ENCODE results near the gene SLC38A1. TPM values are rescaled to one million over a fixed set of nuclear protein-coding genes. Genes with fewer than 3 reads are reported as not detected.

SLC38A1 gene
- polyA plus RNA-seq, 2 of the 4 experiments (the other 2 are of a cell fraction), result 62.7 to 231 TPM

- POLR2A ChIA-PET, result no interaction called here
- DNase-seq (ENCODE audit: low read depth in 1 of 2, low spot score in 1 of 2), result no peak
These were observed 87.4 kb downstream of the SLC38A1 start for GRCh38 chr12:46181465-46181864.

GRCh38 chr12:46179693-46180452, 89.0 kb downstream of the SLC38A1 start:
- WGBS (ENCODE audit: missing lambda C conversion rate), result 76% methylated on average over 7 of the region's 7 CpGs
- Histone ChIP-seq H3K9me3 (no peaks in the 10 kb centered on the region), H3K4me2 (no peak overlapping the region), H3K4me1 (no peaks in the 10 kb centered on the region), H3K27ac (no peak overlapping the region), H3K4me3 (no peak overlapping the region)
- TF ChIP-seq POLR2AphosphoS2 (conservative IDR thresholded peaks at IDR 0.05; ENCODE audit: low read length) (no peak), FOXS1 (CRISPR knock-in tag; IDR thresholded peaks at IDR 0.05) (no peak), EHF (CRISPR knock-in tag; IDR thresholded peaks at IDR 0.05) (no peak), KDM1A (IDR thresholded peaks at IDR 0.05; ENCODE audit: low read depth) (no peak), HOXB5 (CRISPR knock-in tag; IDR thresholded peaks at IDR 0.05) (no peak), EP300 (IDR thresholded peaks at IDR 0.05) (no peak), MYC (IDR thresholded peaks at IDR 0.05; ENCODE audit: borderline replicate concordance, low read length) (no peak), FOSL2 (IDR thresholded peaks at IDR 0.05) (no peak), FOSL2 (CRISPR knock-in tag; IDR thresholded peaks at IDR 0.05) (no peak), HOXB13 (CRISPR knock-in tag; IDR thresholded peaks at IDR 0.05; ENCODE audit: low read depth) (no peak)
- ATAC-seq (peak in 1 of 2 experiments; percentile 26; a peak in 2 of 6 replicates), FAIRE-seq (peak; percentile 18), DNase-seq (ENCODE audit: low read depth in 1 of 2, low spot score in 1 of 2) (no peak)
- ChIA-PET POLR2A (no interaction called here), CTCF (no interaction called here)

More at GRCh38 chr12:46181465-46181864, 87.4 kb downstream of the SLC38A1 start:
- Histone ChIP-seq H3K9me3 (no peaks in the 10 kb centered on the region), H3K4me3 (no peak overlapping the region), H3K4me2 (no peak overlapping the region), H3K27ac (no peak overlapping the region), H3K4me1 (no peaks in the 10 kb centered on the region)
- WGBS (ENCODE audit: missing lambda C conversion rate), result 100% methylated on average over 1 of the region's 1 CpG
- no peak for TF ChIP-seq CBX8 (IDR thresholded peaks at IDR 0.05)
- TF ChIP-seq ESRRA (IDR thresholded peaks at IDR 0.05; ENCODE audit: borderline replicate concordance, low read length), result no peak
- TF ChIP-seq FOSL2 (IDR thresholded peaks at IDR 0.05), result no peak
- no peak for TF ChIP-seq FOSL2 (CRISPR knock-in tag; IDR thresholded peaks at IDR 0.05)
- no peak for TF ChIP-seq RARB (CRISPR knock-in tag; IDR thresholded peaks at IDR 0.05)
- TF ChIP-seq CBX2 (IDR thresholded peaks at IDR 0.05; ENCODE audit: borderline replicate concordance, low read depth), result no peak
- CTCF ChIA-PET, result interaction anchor here (0.6 to 1.0 kb wide), 2 partner anchors 56 to 518 kb away, joined by 4 to 6 read pairs; no protein-coding TSS in a partner anchor
- ATAC-seq, result no peak
- FAIRE-seq, result no peak

- DNase-seq (ENCODE audit: low read depth in 1 of 2, low spot score in 1 of 2) (no peak), ATAC-seq (peak in 1 of 2 experiments; percentile 16; a peak in 1 of 6 replicates), FAIRE-seq (no peak)
- H3K9me3 ChIP-seq, result no peaks in the 10 kb centered on the region
- H3K4me1 ChIP-seq, result no peaks in the 10 kb centered on the region
- no peak overlapping the region for H3K27ac ChIP-seq
- ChIA-PET CTCF (interaction anchor here (0.5 kb wide), 1 partner anchor 118 kb away, joined by 3 read pairs; no protein-coding TSS in a partner anchor), POLR2A (no interaction called here)
- no peak for TF ChIP-seq NR3C1 (IDR thresholded peaks at IDR 0.05)
- no peak for TF ChIP-seq HOXB13 (CRISPR knock-in tag; IDR thresholded peaks at IDR 0.05; ENCODE audit: low read depth)
- no peak for TF ChIP-seq ZC3H11A (IDR thresholded peaks at IDR 0.05)
- TF ChIP-seq CBX2 (IDR thresholded peaks at IDR 0.05; ENCODE audit: borderline replicate concordance, low read depth), result no peak
- TF ChIP-seq ZFP36 (IDR thresholded peaks at IDR 0.05; ENCODE audit: borderline replicate concordance, partially characterized antibody), result no peak
- no peak for TF ChIP-seq NPAS2 (CRISPR knock-in tag; IDR thresholded peaks at IDR 0.05; ENCODE audit: borderline replicate concordance)
- TF ChIP-seq EHF (CRISPR knock-in tag; IDR thresholded peaks at IDR 0.05), result no peak
- no peak for TF ChIP-seq SMC3 (IDR thresholded peaks at IDR 0.05)
- no peak for TF ChIP-seq NFE2L2 (conservative IDR thresholded peaks at IDR 0.05; ENCODE audit: low read length)
- TF ChIP-seq MYC (IDR thresholded peaks at IDR 0.05; ENCODE audit: borderline replicate concordance, low read length), result no peak
- TF ChIP-seq MAX (IDR thresholded peaks at IDR 0.05), result no peak
- TF ChIP-seq MAFK (IDR thresholded peaks at IDR 0.05; ENCODE audit: partially characterized antibody), result no peak
- no peak for TF ChIP-seq CEBPB (IDR thresholded peaks at IDR 0.05)
- no peak for TF ChIP-seq ESRRA (IDR thresholded peaks at IDR 0.05; ENCODE audit: borderline replicate concordance, low read length)
- H3K4me2 ChIP-seq, result no peak overlapping the region
- no peak overlapping the region for H3K4me3 ChIP-seq
- 67% methylated on average over 5 of the region's 5 CpGs for WGBS (ENCODE audit: missing lambda C conversion rate)
These were observed 90.8 kb downstream of the SLC38A1 start for GRCh38 chr12:46177837-46178608.
